Measurements from ENCODE around the gene KREMEN1. TPM values are rescaled to one million over a fixed set of nuclear protein-coding genes. Genes with fewer than 3 reads are reported as not detected.

KREMEN1 gene
- total RNA-seq, 2 donors from 2014 or later = 8.4 to 13.9 TPM

DNA sequence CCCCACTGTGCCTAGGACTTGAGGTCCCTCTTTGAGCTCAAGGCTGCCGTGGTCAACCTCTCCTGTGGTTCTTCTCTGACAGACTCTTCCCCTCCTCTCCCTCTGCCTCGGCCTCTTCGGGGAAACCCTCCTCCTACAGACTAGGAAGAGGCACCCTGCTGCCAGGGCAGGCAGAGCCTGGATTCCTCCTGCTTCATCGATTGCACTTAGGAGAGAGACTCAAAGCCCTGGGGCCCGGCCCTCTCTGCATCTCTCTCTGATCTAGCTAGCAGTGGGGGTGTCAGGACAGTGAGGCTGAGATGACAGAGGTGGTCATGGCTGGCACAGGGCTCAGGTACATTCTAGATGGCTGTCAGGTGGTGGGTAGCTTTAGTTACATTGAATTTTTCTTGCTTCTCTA lies 69.3 kb downstream of the KREMEN1 start:
- H3K9me3 ChIP-seq = no peaks in the 10 kb centered on the region
- DNase-seq (ENCODE audit: low spot score) (no peak), ATAC-seq (ENCODE audit: insufficient number of reproducible peaks, low FRiP score, low read depth) (no peak)
- H3K36me3 ChIP-seq = peaks cover 6% of the 10 kb centered on the region
- TF ChIP-seq, protein P1, sequence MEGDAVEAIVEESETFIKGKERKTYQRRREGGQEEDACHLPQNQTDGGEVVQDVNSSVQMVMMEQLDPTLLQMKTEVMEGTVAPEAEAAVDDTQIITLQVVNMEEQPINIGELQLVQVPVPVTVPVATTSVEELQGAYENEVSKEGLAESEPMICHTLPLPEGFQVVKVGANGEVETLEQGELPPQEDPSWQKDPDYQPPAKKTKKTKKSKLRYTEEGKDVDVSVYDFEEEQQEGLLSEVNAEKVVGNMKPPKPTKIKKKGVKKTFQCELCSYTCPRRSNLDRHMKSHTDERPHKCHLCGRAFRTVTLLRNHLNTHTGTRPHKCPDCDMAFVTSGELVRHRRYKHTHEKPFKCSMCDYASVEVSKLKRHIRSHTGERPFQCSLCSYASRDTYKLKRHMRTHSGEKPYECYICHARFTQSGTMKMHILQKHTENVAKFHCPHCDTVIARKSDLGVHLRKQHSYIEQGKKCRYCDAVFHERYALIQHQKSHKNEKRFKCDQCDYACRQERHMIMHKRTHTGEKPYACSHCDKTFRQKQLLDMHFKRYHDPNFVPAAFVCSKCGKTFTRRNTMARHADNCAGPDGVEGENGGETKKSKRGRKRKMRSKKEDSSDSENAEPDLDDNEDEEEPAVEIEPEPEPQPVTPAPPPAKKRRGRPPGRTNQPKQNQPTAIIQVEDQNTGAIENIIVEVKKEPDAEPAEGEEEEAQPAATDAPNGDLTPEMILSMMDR (IDR thresholded peaks at IDR 0.05) = no peak
- no peak overlapping the region for H3K27ac ChIP-seq
- H3K4me1 ChIP-seq (ENCODE audit: control insufficient read depth in 1 of 2, low read depth in 2 of 2) = peaks cover 0 to 3% of the 10 kb centered on the region in 2 donors
- H3K4me3 ChIP-seq = no peak overlapping the region
- no peaks in the 10 kb centered on the region for H3K27me3 ChIP-seq (replicated peaks; ENCODE audit: insufficient read depth)

DNA sequence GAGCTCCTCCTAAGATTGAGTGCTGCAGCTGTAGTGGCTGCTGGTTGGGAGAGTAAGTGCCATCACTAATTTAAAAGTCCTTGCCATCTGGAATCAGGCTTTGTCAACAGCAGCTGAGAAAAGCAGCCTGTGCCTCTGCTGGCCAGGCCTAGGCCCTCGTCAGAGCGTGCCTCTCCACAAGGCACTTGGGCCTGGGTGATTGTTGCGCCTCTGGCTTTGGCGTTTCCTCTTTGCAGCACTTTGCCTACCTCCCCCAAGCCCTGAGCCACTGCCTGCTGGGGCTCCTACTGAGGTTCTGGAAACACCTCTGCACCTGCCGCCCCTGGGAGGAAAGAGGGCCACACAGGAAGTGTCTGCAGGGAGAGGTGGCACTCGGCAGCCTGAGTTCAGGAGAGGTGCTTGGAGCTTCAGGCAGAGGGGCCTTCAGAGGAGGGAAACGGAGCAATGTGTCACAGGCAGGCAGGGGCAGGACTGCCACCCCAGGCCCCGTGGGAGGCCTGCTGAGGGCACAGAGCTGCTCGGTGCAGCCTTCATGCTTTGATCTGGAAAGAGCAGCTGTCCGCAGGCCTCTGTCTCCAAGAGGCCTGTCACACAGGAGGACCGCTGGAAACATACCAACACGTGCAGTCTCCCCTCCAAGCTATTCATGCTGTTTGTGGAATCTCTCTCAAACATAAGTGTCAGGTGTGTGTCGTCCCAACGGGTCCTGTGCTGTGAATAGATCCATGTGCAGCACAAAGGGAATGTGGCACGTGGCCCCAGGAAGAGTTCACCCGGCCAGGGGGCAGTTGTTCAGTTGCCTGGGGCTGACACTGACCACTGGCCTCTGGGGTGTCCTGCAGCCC lies 71.3 kb downstream of the KREMEN1 start:
- H3K4me1 ChIP-seq (ENCODE audit: control insufficient read depth in 1 of 2, low read depth in 2 of 2) = peaks cover 0 to 14% of the 10 kb centered on the region in 2 donors
- H3K4me3 ChIP-seq = no peak overlapping the region
- DNase-seq (ENCODE audit: low spot score) (no peak), ATAC-seq (ENCODE audit: insufficient number of reproducible peaks, low FRiP score, low read depth) (no peak)
- no peaks in the 10 kb centered on the region for H3K36me3 ChIP-seq
- no peaks in the 10 kb centered on the region for H3K9me3 ChIP-seq
- no peak overlapping the region for H3K27ac ChIP-seq
- TF ChIP-seq, protein P1 (IDR thresholded peaks at IDR 0.05) = no peak
- H3K27me3 ChIP-seq (replicated peaks; ENCODE audit: insufficient read depth) = no peaks in the 10 kb centered on the region

DNA sequence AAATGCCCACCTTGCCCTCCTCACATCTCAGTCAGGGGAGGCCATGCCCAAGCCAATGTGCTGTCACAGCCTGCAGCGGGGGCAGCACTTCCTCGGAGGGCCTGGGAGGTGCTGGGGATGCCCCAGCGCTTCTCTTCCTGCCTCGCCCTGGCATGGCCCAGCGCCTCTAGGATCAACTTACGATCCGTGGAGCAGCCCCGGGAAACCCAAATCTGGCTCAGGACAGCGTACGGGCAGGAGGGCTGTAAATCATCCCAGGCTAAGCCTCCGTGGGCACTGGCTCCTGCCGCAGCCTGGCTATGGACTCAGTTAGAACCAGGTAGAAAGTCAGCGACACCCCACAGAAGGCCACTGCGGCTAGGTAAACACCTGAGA lies 71.9 kb downstream of the KREMEN1 start:
- ATAC-seq (ENCODE audit: insufficient number of reproducible peaks, low FRiP score, low read depth) = no peak
- no peak for DNase-seq (ENCODE audit: low spot score)
- H3K36me3 ChIP-seq = no peaks in the 10 kb centered on the region
- H3K27ac ChIP-seq = no peak overlapping the region
- H3K9me3 ChIP-seq = no peaks in the 10 kb centered on the region
- H3K4me3 ChIP-seq = no peak overlapping the region
- TF ChIP-seq, protein P1 (IDR thresholded peaks at IDR 0.05) = no peak
- H3K4me1 ChIP-seq (ENCODE audit: control insufficient read depth in 1 of 2, low read depth in 2 of 2) = peaks cover 0 to 20% of the 10 kb centered on the region in 2 donors
- no peaks in the 10 kb centered on the region for H3K27me3 ChIP-seq (replicated peaks; ENCODE audit: insufficient read depth)

DNA sequence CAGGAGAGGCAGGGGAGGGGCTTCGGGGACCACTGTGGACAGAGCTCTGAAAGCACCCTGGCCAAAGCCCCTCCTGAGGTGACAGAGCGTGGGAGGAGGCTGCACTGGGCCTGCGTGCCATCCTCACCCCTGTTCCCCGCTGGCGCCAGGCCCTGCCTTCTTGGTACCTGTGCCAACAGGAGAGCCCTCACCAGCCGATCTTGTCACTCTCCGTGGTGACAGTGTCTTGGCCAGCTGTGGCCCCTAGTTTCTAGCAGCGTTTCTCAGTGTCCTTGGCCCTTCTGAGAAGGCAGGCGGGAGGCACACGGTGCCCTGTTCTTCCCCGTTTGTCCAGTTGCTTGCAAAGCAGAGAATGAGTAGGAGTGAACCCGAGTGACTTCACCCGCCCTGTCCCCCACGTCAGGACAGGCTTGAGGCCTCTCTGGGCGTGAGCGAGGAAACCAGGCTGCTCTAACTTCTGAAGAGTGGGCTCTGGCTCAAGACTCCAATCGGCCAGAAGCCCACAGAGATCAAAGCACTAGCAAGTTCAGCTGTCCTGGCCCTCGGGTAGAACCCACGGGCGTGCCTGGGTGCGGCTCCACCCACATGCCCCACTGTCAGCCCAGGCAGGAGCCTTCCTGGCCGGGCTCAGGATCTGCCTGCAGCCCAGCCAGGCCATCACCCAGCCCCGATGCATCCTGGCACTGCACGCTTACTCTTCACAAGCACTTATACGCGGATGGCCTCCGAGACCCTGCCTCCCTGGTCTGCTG lies 72.7 kb downstream of the KREMEN1 start:
- ATAC-seq (ENCODE audit: insufficient number of reproducible peaks, low FRiP score, low read depth) = no peak
- TF ChIP-seq, protein P1 (IDR thresholded peaks at IDR 0.05) = no peak
- Histone ChIP-seq H3K27ac (no peak overlapping the region), H3K36me3 (no peaks in the 10 kb centered on the region), H3K27me3 (replicated peaks; ENCODE audit: insufficient read depth) (no peaks in the 10 kb centered on the region), H3K4me3 (no peak overlapping the region), H3K9me3 (no peaks in the 10 kb centered on the region), H3K4me1 (ENCODE audit: control insufficient read depth in 1 of 2, low read depth in 2 of 2) (peaks cover 0 to 25% of the 10 kb centered on the region in 2 donors)
- DNase-seq (ENCODE audit: low spot score) = no peak

DNA sequence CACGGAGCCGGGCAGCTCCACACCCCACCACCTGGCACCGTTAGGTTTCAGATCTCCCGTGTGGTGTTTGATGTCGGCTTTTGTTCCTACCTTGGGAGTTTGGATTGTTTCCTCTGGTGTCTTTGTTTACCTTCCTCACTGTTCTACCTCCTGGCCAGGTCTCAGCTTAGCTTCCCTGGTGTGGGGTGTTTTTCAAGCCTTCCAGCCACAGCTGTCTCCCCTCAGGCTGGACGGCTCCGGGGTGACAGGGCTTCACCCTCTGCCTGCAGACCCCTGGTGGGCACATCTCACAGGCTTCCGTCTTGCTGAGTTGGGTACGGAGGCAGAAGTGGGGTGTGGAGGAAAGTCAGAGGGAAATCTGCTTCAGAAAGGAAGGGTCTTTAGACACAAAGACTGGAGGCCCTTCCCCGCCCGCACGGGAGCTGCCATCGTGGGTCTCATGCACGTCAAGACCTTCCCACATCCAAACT lies 73.3 kb downstream of the KREMEN1 start:
- H3K4me3 ChIP-seq = no peak overlapping the region
- H3K9me3 ChIP-seq = no peaks in the 10 kb centered on the region
- peaks cover 0 to 25% of the 10 kb centered on the region in 2 donors for H3K4me1 ChIP-seq (ENCODE audit: control insufficient read depth in 1 of 2, low read depth in 2 of 2)
- H3K36me3 ChIP-seq = no peaks in the 10 kb centered on the region
- ATAC-seq (ENCODE audit: insufficient number of reproducible peaks, low FRiP score, low read depth) (no peak), DNase-seq (ENCODE audit: low spot score) (no peak)
- H3K27me3 ChIP-seq (replicated peaks; ENCODE audit: insufficient read depth) = no peaks in the 10 kb centered on the region
- TF ChIP-seq, protein P1 (IDR thresholded peaks at IDR 0.05) = no peak
- no peak overlapping the region for H3K27ac ChIP-seq
